Gastrocnemius medialis (tissue), 4 donors: Measurements from ENCODE around the gene ROBO4. TPM values are rescaled to one million over a fixed set of nuclear protein-coding genes. Genes with fewer than 3 reads are reported as not detected.
A peak's percentile ranks its signal among the peaks of the same experiment; 100 is the strongest.

Experiments
- ATAC-seq, 2 donors: fragments of 150-250 bp; one replicate each; pipeline ENCODE4 v1.9.1; 2016
- DNase-seq, 2 donors: peaks; one replicate each; pipeline ENCODE4 v3.0.0-alpha.2; 2019
- H3K27ac ChIP-seq, 4 donors: fragments of 200-600 bp; sonication (generic); 1 replicate in 1 of 4; 2 replicates in 3 of 4; pipeline ENCODE4 v1.5.1; 2016 to 2018; ENCODE audit warnings: mild to moderate bottlenecking in 2 of 4, moderate library complexity in 1 of 4
- H3K27me3 ChIP-seq, 3 donors: fragments of 200-600 bp; sonication (generic) in 2 of 3; 1 replicate in 1 of 3; 2 replicates in 2 of 3; pipeline versions ENCODE4 v1.5.1 to v1.6.0; 2016 to 2019; ENCODE audit warnings: mild to moderate bottlenecking in 1 of 3, moderate library complexity in 1 of 3
- H3K36me3 ChIP-seq, 2 donors: fragments of 200-600 bp; sonication (generic) in 1 of 2; one replicate each; pipeline ENCODE4 v1.5.1; 2017 to 2018
- H3K4me1 ChIP-seq, 2 donors: fragments of 200-600 bp; sonication (generic) in 1 of 2; one replicate each; pipeline ENCODE4 v1.5.1; 2016 to 2017; ENCODE audit warnings: mild to moderate bottlenecking in 2 of 2
- H3K4me3 ChIP-seq, 4 donors: fragments of 200-600 bp; sonication (generic) in 3 of 4; 1 replicate in 1 of 4; 2 replicates in 3 of 4; pipeline ENCODE4 v1.5.1; 2016 to 2019; ENCODE audit warnings: mild to moderate bottlenecking in 2 of 4
- H3K9me3 ChIP-seq, 3 donors: fragments of 200-600 bp; sonication (generic) in 2 of 3; 1 replicate in 1 of 3; 2 replicates in 2 of 3; pipeline ENCODE4 v1.5.1; 2016 to 2019
- POLR2A ChIP-seq, 2 donors: fragments of 450-650 bp; IDR thresholded peaks; one replicate each; pipeline ENCODE4 v1.6.1; 2017; ENCODE audit warnings: antibody characterized with exemption in 2 of 2, mild to moderate bottlenecking in 2 of 2, moderate library complexity in 2 of 2
- in situ Hi-C, 4 donors: fragments of 200-750 bp; cut with MboI; loops; one replicate each; pipeline versions ENCODE4 v1.15.0 to v1.8.0; 2017; ENCODE audit warnings: low sequenced_read_pairs in 4 of 4
- intact Hi-C: fragments of 100-400 bp; cut with DNase I; formaldehyde crosslinking; loops from one replicate; pipeline ENCODE4 v1.15.1; 2023; ENCODE audit warnings: low total_unique reads
- total RNA-seq, 4 donors: library from RNA; depleted of rRNA; stranded (reverse); fragments of >200 nt; gene quantifications; one replicate each; pipeline versions ENCODE4 v1.1.0 to v1.2.3, GENCODE V29; 2016
- TF ChIP-seq, protein P1 (sequence below), 5 experiments: fragments of 450-650 bp in 3 of 5; fragments of 200-600 bp in 2 of 5; sonication (generic) in 2 of 5; IDR thresholded peaks in 4 of 5; conservative IDR thresholded peaks in 1 of 5; 1 replicate in 4 of 5; 2 replicates in 1 of 5; pipeline ENCODE4 v1.5.1; 2016 to 2019; ENCODE audit warnings: antibody characterized with exemption in 5 of 5, mild to moderate bottlenecking in 3 of 5, moderate library complexity in 3 of 5

The ROBO4 gene
- total RNA-seq, 4 donors from 2014 or later: 7.6 to 18.7 (median 14.7) TPM

DNA sequence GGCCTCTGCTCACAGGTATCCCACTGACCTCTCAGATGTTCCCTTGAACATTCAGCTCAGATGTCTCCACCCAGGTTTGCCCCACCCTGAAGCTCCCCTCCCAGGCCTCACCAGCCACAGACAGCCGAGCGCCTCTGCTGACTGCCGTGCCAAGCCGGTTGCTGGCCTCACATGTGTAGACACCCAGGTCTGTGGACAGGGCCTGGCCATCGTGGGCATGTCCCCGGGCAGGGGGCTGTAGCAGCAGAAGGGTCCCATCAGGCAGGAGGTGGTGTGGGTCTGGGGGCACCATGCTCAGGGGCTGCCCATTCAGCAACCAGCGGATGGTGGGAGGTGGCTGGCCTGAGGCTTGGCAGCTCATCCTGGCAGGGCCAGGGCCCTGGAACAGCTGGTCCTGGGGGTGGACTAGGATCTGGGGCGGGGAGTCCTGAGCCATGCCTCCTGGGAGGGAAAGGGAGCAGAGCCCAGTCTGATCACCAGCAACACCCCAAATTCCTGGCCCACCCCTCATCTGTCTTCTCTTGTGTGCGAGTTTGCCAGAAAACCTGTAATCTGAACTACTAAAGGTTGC is 759 bp downstream of the ROBO4 start:
- Histone ChIP-seq H3K4me3 (peak overlapping the region; percentile 38 to 56 (median 42)), H3K4me1 (peaks cover 4 to 22% of the 10 kb centered on the region in 2 donors), H3K27me3 (no peaks in the 10 kb centered on the region), H3K9me3 (no peaks in the 10 kb centered on the region), H3K36me3 (no peaks in the 10 kb centered on the region), H3K27ac (peak overlapping the region; percentile 55 to 80 (median 73))
- intact Hi-C loops (loop anchor here (2.0 kb wide), 1 partner anchor 24 kb away; no protein-coding TSS in a partner anchor), in situ Hi-C loops (no loop called here)
- DNase-seq: peak in 1 of 2 donors; percentile 48
- peak in 1 of 2 donors; percentile 13 for ATAC-seq
- TF ChIP-seq, protein P1, sequence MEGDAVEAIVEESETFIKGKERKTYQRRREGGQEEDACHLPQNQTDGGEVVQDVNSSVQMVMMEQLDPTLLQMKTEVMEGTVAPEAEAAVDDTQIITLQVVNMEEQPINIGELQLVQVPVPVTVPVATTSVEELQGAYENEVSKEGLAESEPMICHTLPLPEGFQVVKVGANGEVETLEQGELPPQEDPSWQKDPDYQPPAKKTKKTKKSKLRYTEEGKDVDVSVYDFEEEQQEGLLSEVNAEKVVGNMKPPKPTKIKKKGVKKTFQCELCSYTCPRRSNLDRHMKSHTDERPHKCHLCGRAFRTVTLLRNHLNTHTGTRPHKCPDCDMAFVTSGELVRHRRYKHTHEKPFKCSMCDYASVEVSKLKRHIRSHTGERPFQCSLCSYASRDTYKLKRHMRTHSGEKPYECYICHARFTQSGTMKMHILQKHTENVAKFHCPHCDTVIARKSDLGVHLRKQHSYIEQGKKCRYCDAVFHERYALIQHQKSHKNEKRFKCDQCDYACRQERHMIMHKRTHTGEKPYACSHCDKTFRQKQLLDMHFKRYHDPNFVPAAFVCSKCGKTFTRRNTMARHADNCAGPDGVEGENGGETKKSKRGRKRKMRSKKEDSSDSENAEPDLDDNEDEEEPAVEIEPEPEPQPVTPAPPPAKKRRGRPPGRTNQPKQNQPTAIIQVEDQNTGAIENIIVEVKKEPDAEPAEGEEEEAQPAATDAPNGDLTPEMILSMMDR (IDR thresholded peaks at IDR 0.05 in 4 of 5, conservative IDR thresholded peaks at IDR 0.05 in 1 of 5): no peak
- TF ChIP-seq POLR2A (IDR thresholded peaks at IDR 0.05): no peak

DNA sequence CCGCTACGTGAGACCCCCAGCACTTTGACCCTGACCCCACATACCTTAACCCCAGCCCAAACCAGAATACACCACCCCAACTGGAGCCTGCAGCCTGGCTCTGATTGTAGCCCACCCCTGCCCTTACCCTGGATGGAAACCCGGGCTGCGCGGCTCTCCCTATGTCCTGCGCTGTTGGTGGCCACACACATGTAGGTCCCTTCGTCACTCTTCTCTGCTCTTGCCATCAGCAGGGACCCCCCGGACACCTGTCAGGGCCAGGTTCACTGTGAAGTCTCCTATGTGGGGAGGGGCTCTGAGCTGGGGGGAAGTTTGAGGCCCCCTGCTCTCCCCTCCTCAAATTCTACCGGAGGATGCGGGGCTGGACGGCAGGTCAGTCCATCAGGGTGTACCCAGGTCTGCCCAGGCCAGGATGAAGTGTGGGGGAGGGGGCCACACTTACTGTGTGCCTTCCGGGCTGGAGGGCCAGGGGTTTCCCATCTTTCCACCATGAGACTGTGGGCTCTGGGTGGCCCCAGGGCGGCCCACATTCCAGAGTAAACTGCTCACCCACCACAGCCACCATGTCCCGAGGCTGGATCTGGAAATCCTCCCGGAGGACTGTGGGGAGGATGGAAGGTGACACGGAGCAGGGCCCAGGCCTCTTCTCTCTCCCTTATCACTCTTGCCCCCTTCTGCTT is 1.5 kb downstream of the ROBO4 start:
- peak overlapping the region; percentile 38 to 56 (median 43) for H3K4me3 ChIP-seq
- H3K9me3 ChIP-seq: no peaks in the 10 kb centered on the region
- no peaks in the 10 kb centered on the region for H3K27me3 ChIP-seq
- H3K36me3 ChIP-seq: no peaks in the 10 kb centered on the region
- TF ChIP-seq POLR2A (IDR thresholded peaks at IDR 0.05): no peak
- TF ChIP-seq, protein P1 (IDR thresholded peaks at IDR 0.05 in 4 of 5, conservative IDR thresholded peaks at IDR 0.05 in 1 of 5): no peak
- in situ Hi-C loops (no loop called here), intact Hi-C loops (loop anchor here (2.0 kb wide), 1 partner anchor 25 kb away; no protein-coding TSS in a partner anchor)
- DNase-seq (no peak), ATAC-seq (no peak)
- peaks cover 5 to 26% of the 10 kb centered on the region in 2 donors for H3K4me1 ChIP-seq
- peak overlapping the region; percentile 55 to 80 (median 73) for H3K27ac ChIP-seq

DNA sequence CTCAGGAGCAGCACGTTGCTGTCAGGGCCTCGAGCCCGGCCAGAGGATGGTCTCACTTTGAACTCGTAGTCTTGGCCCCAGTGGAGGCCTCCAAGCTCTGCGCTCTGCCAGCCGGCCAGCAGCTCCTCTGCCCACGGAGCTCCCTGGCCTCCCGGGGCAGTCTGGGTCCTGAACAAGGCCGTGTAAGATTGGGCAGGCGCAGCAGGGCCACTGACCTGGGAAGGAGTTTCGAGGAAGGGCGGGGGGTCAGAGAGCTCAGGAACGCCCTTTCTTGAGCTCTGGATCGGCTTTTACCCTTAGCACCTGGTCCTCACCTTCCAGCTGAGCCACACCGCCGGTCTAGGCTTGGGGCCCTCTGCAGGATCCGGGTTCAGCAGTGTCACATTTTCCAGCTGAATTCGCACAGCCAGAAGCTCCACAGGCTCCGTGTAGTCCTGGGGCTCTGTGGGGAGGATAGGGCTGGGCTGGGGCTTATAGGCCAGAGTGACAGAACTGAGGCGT is 2.1 kb downstream of the ROBO4 start:
- no peaks in the 10 kb centered on the region for H3K27me3 ChIP-seq
- in situ Hi-C loops: no loop called here
- peak overlapping the region; percentile 38 to 56 (median 43) for H3K4me3 ChIP-seq
- TF ChIP-seq, protein P1 (IDR thresholded peaks at IDR 0.05 in 4 of 5, conservative IDR thresholded peaks at IDR 0.05 in 1 of 5): no peak
- no peak for TF ChIP-seq POLR2A (IDR thresholded peaks at IDR 0.05)
- ATAC-seq (no peak), DNase-seq (no peak)
- peaks cover 12 to 30% of the 10 kb centered on the region in 2 donors for H3K4me1 ChIP-seq
- intact Hi-C loops: no loop called here
- H3K27ac ChIP-seq: peak overlapping the region; percentile 55 to 80 (median 73)
- no peaks in the 10 kb centered on the region for H3K9me3 ChIP-seq
- no peaks in the 10 kb centered on the region for H3K36me3 ChIP-seq

DNA sequence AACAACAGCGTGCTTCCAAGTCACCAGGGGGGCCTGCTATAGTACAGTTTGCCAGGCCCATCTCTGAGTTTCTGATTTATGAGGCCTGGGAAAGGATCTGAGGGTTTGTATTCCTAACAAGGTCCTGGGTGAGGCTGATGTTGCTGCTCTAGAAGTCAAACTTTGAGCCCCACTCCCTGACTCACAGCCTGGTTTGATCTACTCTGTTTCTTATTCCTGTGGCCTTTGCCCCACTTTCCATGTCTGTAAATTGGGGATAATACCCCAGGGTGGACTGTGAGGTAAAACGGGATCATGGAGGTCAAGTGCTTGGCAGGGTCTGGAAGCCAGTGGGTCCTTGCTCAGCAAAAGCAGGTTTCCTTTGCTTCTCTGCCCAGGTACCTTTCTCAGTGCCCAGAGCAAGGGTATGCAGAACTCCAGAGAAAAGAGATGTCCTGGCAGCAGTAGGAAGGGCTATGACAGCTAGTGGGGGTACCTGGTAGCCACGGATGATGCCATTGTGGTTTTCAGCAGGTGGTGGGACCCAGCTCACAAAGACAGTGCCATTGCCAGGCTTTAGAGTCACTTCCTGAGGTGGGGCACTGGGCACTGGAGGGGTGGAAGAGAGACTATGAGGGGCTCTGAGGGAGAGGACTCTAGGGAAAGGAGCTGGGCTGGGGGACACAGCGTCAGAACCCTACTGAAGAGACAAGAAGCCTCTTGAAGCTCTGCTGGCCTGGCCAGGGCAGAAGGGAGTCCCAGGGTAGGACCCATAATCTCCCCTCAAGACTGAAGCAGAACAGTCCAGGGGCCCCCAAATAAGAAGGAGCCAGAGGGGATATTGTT is 2.8 kb downstream of the ROBO4 start:
- TF ChIP-seq POLR2A (IDR thresholded peaks at IDR 0.05): no peak
- TF ChIP-seq, protein P1 (IDR thresholded peaks at IDR 0.05 in 4 of 5, conservative IDR thresholded peaks at IDR 0.05 in 1 of 5): no peak
- Histone ChIP-seq H3K4me1 (peaks cover 16 to 37% of the 10 kb centered on the region in 2 donors), H3K36me3 (no peaks in the 10 kb centered on the region), H3K27ac (peak overlapping the region; percentile 33 to 80 (median 73)), H3K27me3 (no peaks in the 10 kb centered on the region), H3K4me3 (peak overlapping the region in 2 of 4 donors; percentile 47 to 56), H3K9me3 (no peaks in the 10 kb centered on the region)
- in situ Hi-C loops (no loop called here), intact Hi-C loops (loop anchor here (5.0 kb wide), 1 partner anchor 158 kb away; the partner anchor contains the start of gene NRGN)
- no peak for ATAC-seq
- no peak for DNase-seq
